CD4-positive, CD25-positive, alpha-beta regulatory T cell (primary cell): Measurements from ENCODE around the gene SF3A2. TPM values are rescaled to one million over a fixed set of nuclear protein-coding genes. Genes with fewer than 3 reads are reported as not detected.

Source experiments
- ATAC-seq, 2 donors: fragments of 150-1000 bp; cut with Tn5 transposase; one replicate each; pipeline ENCODE4 v1.10.0; 2021; ENCODE audit warnings: low read depth in 2 of 2, moderate number of reproducible peaks in 2 of 2, moderate library complexity in 1 of 2
- DNase-seq, 3 donors: peaks; one replicate each; pipeline versions ENCODE4 v3.0.0 to v3.0.0-alpha.2; 2012 to 2022; ENCODE audit warnings: mixed read lengths in 1 of 3
- H3K27ac ChIP-seq: one replicate; pipeline ENCODE4 v1.7.0; 2013; ENCODE audit warnings: mild to moderate bottlenecking, low read length; ENCODE audit not compliant: insufficient read depth, poor library complexity, severe bottlenecking
- H3K27me3 ChIP-seq: one replicate; pipeline ENCODE4 v1.7.0; 2013; ENCODE audit warnings: low read length; ENCODE audit not compliant: control insufficient read depth, insufficient read depth
- H3K36me3 ChIP-seq: one replicate; pipeline ENCODE4 v1.7.0; 2013; ENCODE audit warnings: mild to moderate bottlenecking, low read length, moderate library complexity; ENCODE audit not compliant: control insufficient read depth, insufficient read depth
- H3K4me1 ChIP-seq: 2 replicates; pipeline ENCODE4 v1.7.0; 2013; ENCODE audit warnings: mild to moderate bottlenecking, low read length; ENCODE audit not compliant: insufficient read depth, control insufficient read depth, poor library complexity, severe bottlenecking
- H3K4me3 ChIP-seq: one replicate; pipeline ENCODE4 v1.7.0; 2013; ENCODE audit warnings: low read depth, mild to moderate bottlenecking, low read length, moderate library complexity
- H3K9me3 ChIP-seq, 2 experiments: 1 replicate in 1 of 2; 2 replicates in 1 of 2; pipeline ENCODE4 v1.7.0; 2013; ENCODE audit warnings: low read length in 2 of 2, mild to moderate bottlenecking in 1 of 2, moderate library complexity in 1 of 2; ENCODE audit not compliant: control insufficient read depth in 2 of 2
- H3K27ac Mint-ChIP-seq, 3 donors: one replicate each; pipeline ENCODE4 v1.8.0; 2020 to 2022; ENCODE audit warnings: mild to moderate bottlenecking in 3 of 3, mixed read lengths in 3 of 3, moderate library complexity in 2 of 3
- H3K27me3 Mint-ChIP-seq: one replicate; pipeline ENCODE4 v1.8.0; 2022; ENCODE audit warnings: mild to moderate bottlenecking, mixed read lengths
- H3K36me3 Mint-ChIP-seq: one replicate; pipeline ENCODE4 v1.8.0; 2020; ENCODE audit warnings: mixed read lengths
- H3K4me1 Mint-ChIP-seq, 4 donors: one replicate each; pipeline ENCODE4 v1.8.0; 2020 to 2022; ENCODE audit warnings: mixed read lengths in 4 of 4, mild to moderate bottlenecking in 1 of 4
- H3K4me3 Mint-ChIP-seq, 4 donors: one replicate each; pipeline ENCODE4 v1.8.0; 2020 to 2022; ENCODE audit warnings: mild to moderate bottlenecking in 4 of 4, mixed read lengths in 4 of 4, moderate library complexity in 3 of 4
- H3K9me3 Mint-ChIP-seq, 7 donors: one replicate each; pipeline ENCODE4 v1.8.0; 2020 to 2022; ENCODE audit warnings: mixed read lengths in 7 of 7, mild to moderate bottlenecking in 3 of 7, moderate library complexity in 2 of 7
- polyA plus RNA-seq, 4 donors: library from polyadenylated mRNA; unstranded; fragments of 300-500 nt; fragmentation: Illumina TruSeq; gene quantifications; one replicate each; pipeline ENCODE4 v1.2.3, GENCODE V29; 2021
- total RNA-seq: library from RNA; stranded (reverse); gene quantifications from one replicate; pipeline ENCODE4 v1.2.3, GENCODE V29; 2022

The SF3A2 gene
- total and polyA plus RNA-seq, 5 donors from 2014 or later = 13.5 to 146 (median 23.0) TPM

- no peaks in the 10 kb centered on the region for H3K36me3 ChIP-seq
- peak overlapping the region; percentile 37 for H3K4me3 ChIP-seq
- H3K4me1 Mint-ChIP-seq = peaks cover 6 to 43% (median 27%) of the 10 kb centered on the region in 4 donors
- H3K27me3 ChIP-seq = no peaks in the 10 kb centered on the region
- peak overlapping the region; percentile 23 for H3K27ac ChIP-seq
- H3K9me3 Mint-ChIP-seq = peaks cover 0 to 1% (median 0%) of the 10 kb centered on the region in 7 donors
- H3K4me1 ChIP-seq = peaks cover 30% of the 10 kb centered on the region
- no peak for ATAC-seq
- H3K4me3 Mint-ChIP-seq = peak overlapping the region in 3 of 4 donors; percentile 83 to 94 (median 88)
- no peak overlapping the region for H3K27ac Mint-ChIP-seq
- H3K27me3 Mint-ChIP-seq = no peaks in the 10 kb centered on the region
- DNase-seq = no peak
- H3K9me3 ChIP-seq = no peaks in the 10 kb centered on the region
- peaks cover 12% of the 10 kb centered on the region for H3K36me3 Mint-ChIP-seq
These were observed 54.6 kb downstream of the SF3A2 start for GRCh38 chr19:2291185-2291751.

- Mint-ChIP-seq H3K4me1 (peaks cover 0 to 27% (median 12%) of the 10 kb centered on the region in 4 donors), H3K27ac (peak overlapping the region in 1 of 3 donors; percentile 48), H3K4me3 (peak overlapping the region in 2 of 4 donors; percentile 47 to 54), H3K9me3 (no peaks in the 10 kb centered on the region), H3K27me3 (no peaks in the 10 kb centered on the region), H3K36me3 (peaks cover 12% of the 10 kb centered on the region)
- H3K9me3 ChIP-seq = no peaks in the 10 kb centered on the region
- peaks cover 17% of the 10 kb centered on the region for H3K4me1 ChIP-seq
- DNase-seq (no peak), ATAC-seq (no peak)
- H3K27me3 ChIP-seq = no peaks in the 10 kb centered on the region
- no peak overlapping the region for H3K27ac ChIP-seq
- H3K36me3 ChIP-seq = no peaks in the 10 kb centered on the region
- H3K4me3 ChIP-seq = no peak overlapping the region
These were observed 58.2 kb downstream of the SF3A2 start for GRCh38 chr19:2294687-2295335.

DNA sequence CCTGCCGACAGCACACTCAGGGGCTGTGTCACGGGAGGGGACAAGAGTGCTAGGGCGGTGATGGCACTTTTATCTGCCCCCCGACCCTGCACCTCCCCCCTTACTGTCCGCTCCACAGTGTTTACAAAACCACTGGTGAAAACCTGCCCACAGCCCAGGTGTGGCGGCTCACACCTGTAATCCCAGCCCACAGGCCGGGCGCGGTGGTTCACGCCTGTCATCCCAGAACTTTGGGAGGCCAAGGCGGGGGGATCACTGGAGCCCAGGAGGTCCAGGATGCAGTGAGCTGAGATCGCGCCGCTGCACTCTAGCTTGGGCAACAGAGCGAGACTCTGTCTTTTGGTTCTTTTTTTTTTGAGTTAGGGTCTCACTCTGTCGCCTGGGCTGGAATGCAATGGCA lies 59.5 kb downstream of the SF3A2 start:
- H3K9me3 Mint-ChIP-seq = no peaks in the 10 kb centered on the region

More for the DNA sequence above, 59.5 kb downstream of the SF3A2 start:
- Histone ChIP-seq H3K4me3 (no peak overlapping the region), H3K36me3 (no peaks in the 10 kb centered on the region), H3K27ac (no peak overlapping the region), H3K27me3 (no peaks in the 10 kb centered on the region), H3K4me1 (peaks cover 8% of the 10 kb centered on the region), H3K9me3 (no peaks in the 10 kb centered on the region)
- ATAC-seq (no peak), DNase-seq (no peak)
- H3K27ac Mint-ChIP-seq = no peak overlapping the region
- peaks cover 12% of the 10 kb centered on the region for H3K36me3 Mint-ChIP-seq
- no peak overlapping the region for H3K4me3 Mint-ChIP-seq
- no peaks in the 10 kb centered on the region for H3K27me3 Mint-ChIP-seq
- H3K4me1 Mint-ChIP-seq = peaks cover 0 to 20% (median 12%) of the 10 kb centered on the region in 4 donors

Other genes starting within 250 kb of the SF3A2 start
- gene BTBD2, start 221.1 kb upstream of the SF3A2 start, total RNA-seq = 58.6 TPM
- gene BTBD2, start 221.1 kb upstream of the SF3A2 start, polyA plus RNA-seq = 1 to 10 TPM; 3.2 to 5.4 (median 4.7) TPM
- 340 TPM for gene MKNK2, start 185.6 kb upstream of the SF3A2 start, total RNA-seq
- 10 to 100 TPM; 28.7 to 38.2 (median 32.0) TPM for gene MKNK2, start 185.6 kb upstream of the SF3A2 start, polyA plus RNA-seq
- gene MOB3A, start 140.5 kb upstream of the SF3A2 start, total RNA-seq = 131 TPM
- 10 to 100 TPM; 73.6 to 91.1 (median 88.0) TPM for gene MOB3A, start 140.5 kb upstream of the SF3A2 start, polyA plus RNA-seq
- gene IZUMO4, start 139.9 kb upstream of the SF3A2 start, total RNA-seq = 16.5 TPM
- under 1 TPM; 0.47 to 0.82 (median 0.70) TPM for gene IZUMO4, start 139.9 kb upstream of the SF3A2 start, polyA plus RNA-seq
- 78.0 TPM for gene AP3D1, start 85.3 kb upstream of the SF3A2 start, total RNA-seq
- 10 to 100 TPM; 12.0 to 13.6 (median 12.9) TPM for gene AP3D1, start 85.3 kb upstream of the SF3A2 start, polyA plus RNA-seq
- gene DOT1L, start 72.9 kb upstream of the SF3A2 start, total RNA-seq = 39.3 TPM
- gene DOT1L, start 72.9 kb upstream of the SF3A2 start, polyA plus RNA-seq = under 1 TPM; 0.17 to 0.47 (median 0.28) TPM
- gene PLEKHJ1, start 495 bp upstream of the SF3A2 start, total RNA-seq = 50.3 TPM
- gene PLEKHJ1, start 495 bp upstream of the SF3A2 start, polyA plus RNA-seq = 100 to 1,000 TPM in 3 of 4 donors, 10 to 100 TPM in 1; 97.7 to 121 (median 108) TPM
- 3.5 TPM for gene AMH, start 12.5 kb downstream of the SF3A2 start, total RNA-seq
- gene AMH, start 12.5 kb downstream of the SF3A2 start, polyA plus RNA-seq = not detected
- 0.99 TPM for gene JSRP1, start 19.6 kb downstream of the SF3A2 start, total RNA-seq
- 1 to 10 TPM in 3 of 4 donors, under 1 TPM in 1; 0.89 to 2.4 (median 1.8) TPM for gene JSRP1, start 19.6 kb downstream of the SF3A2 start, polyA plus RNA-seq
- gene PEAK3, start 45.4 kb downstream of the SF3A2 start, total RNA-seq = not detected
- under 1 TPM; 0.10 to 0.32 (median 0.15) TPM for gene PEAK3, start 45.4 kb downstream of the SF3A2 start, polyA plus RNA-seq
- 0.22 TPM for gene LINGO3, start 71.3 kb downstream of the SF3A2 start, total RNA-seq
- gene LINGO3, start 71.3 kb downstream of the SF3A2 start, polyA plus RNA-seq = 1 to 10 TPM; 3.0 to 5.3 (median 3.7) TPM
- gene LSM7, start 91.8 kb downstream of the SF3A2 start, total RNA-seq = 83.9 TPM
- gene LSM7, start 91.8 kb downstream of the SF3A2 start, polyA plus RNA-seq = 100 to 1,000 TPM; 146 to 187 (median 169) TPM
- 69.7 TPM for gene SPPL2B, start 91.9 kb downstream of the SF3A2 start, total RNA-seq
- 1 to 10 TPM; 4.3 to 7.4 (median 6.3) TPM for gene SPPL2B, start 91.9 kb downstream of the SF3A2 start, polyA plus RNA-seq
- gene TMPRSS9, start 123.4 kb downstream of the SF3A2 start, total RNA-seq = 0.17 TPM
- not detected for gene TMPRSS9, start 123.4 kb downstream of the SF3A2 start, polyA plus RNA-seq
- gene TIMM13, start 190.8 kb downstream of the SF3A2 start, total RNA-seq = 24.6 TPM
- 10 to 100 TPM; 49.7 to 62.5 (median 59.4) TPM for gene TIMM13, start 190.8 kb downstream of the SF3A2 start, polyA plus RNA-seq
- 16.0 TPM for gene LMNB2, start 220.1 kb downstream of the SF3A2 start, total RNA-seq
- gene LMNB2, start 220.1 kb downstream of the SF3A2 start, polyA plus RNA-seq = 1 to 10 TPM; 3.8 to 7.5 (median 4.8) TPM
- gene GADD45B, start 239.3 kb downstream of the SF3A2 start, total RNA-seq = 191 TPM
- 10 to 100 TPM; 53.4 to 70.2 (median 63.3) TPM for gene GADD45B, start 239.3 kb downstream of the SF3A2 start, polyA plus RNA-seq